Mesenchymal stem cell (in vitro differentiated cells and primary cell): ENCODE data around the gene BMPER.

ENCODE experiments used
- DNase-seq: peaks from one replicate; pipeline ENCODE4 v3.0.0-alpha.2; 2013
- H2AFZ ChIP-seq: one replicate; pipeline ENCODE4 v1.6.1; 2013; ENCODE audit warnings: low read depth, mild to moderate bottlenecking, control low read depth, inconsistent platforms, low read length, moderate library complexity
- H2AK5ac ChIP-seq: 2 replicates; pipeline ENCODE4 v1.6.1; 2013; ENCODE audit warnings: low read length, moderate library complexity, mild to moderate bottlenecking, inconsistent platforms; ENCODE audit not compliant: severe bottlenecking
- H2BK120ac ChIP-seq: one replicate; pipeline ENCODE4 v1.6.1; 2013; ENCODE audit warnings: low read depth, mild to moderate bottlenecking, inconsistent platforms, low read length, moderate library complexity
- H2BK12ac ChIP-seq, 2 experiments: one replicate each; pipeline ENCODE4 v1.6.1; 2013; ENCODE audit warnings: inconsistent platforms in 2 of 2, low read length in 2 of 2, mild to moderate bottlenecking in 2 of 2, moderate library complexity in 2 of 2, control low read depth in 1 of 2
- H2BK15ac ChIP-seq: one replicate; pipeline ENCODE4 v1.6.1; 2013; ENCODE audit warnings: mild to moderate bottlenecking, low read depth, inconsistent platforms; ENCODE audit not compliant: poor library complexity, severe bottlenecking
- H2BK5ac ChIP-seq: 2 replicates; pipeline ENCODE4 v1.6.1; 2013; ENCODE audit warnings: low read depth, mild to moderate bottlenecking, low read length, control low read depth, inconsistent platforms; ENCODE audit not compliant: poor library complexity, severe bottlenecking
- H3K14ac ChIP-seq, 2 experiments: one replicate each; pipeline ENCODE4 v1.6.1; 2013; ENCODE audit warnings: inconsistent platforms in 2 of 2, low read length in 2 of 2, control low read depth in 1 of 2, mild to moderate bottlenecking in 1 of 2, moderate library complexity in 1 of 2
- H3K18ac ChIP-seq, 2 experiments: one replicate each; pipeline ENCODE4 v1.6.1; 2013; ENCODE audit warnings: inconsistent platforms in 2 of 2, low read length in 2 of 2, control low read depth in 1 of 2, low read depth in 1 of 2, mild to moderate bottlenecking in 1 of 2
- H3K23ac ChIP-seq, 2 experiments: one replicate each; pipeline ENCODE4 v1.6.1; 2013; ENCODE audit warnings: inconsistent platforms in 2 of 2, low read length in 2 of 2, mild to moderate bottlenecking in 2 of 2, moderate library complexity in 2 of 2, control low read depth in 1 of 2
- H3K27ac ChIP-seq: 2 replicates; pipeline ENCODE4 v1.5.1; 2013; ENCODE audit warnings: mild to moderate bottlenecking, moderate library complexity, low read length, control low read depth, inconsistent platforms; ENCODE audit not compliant: poor library complexity, severe bottlenecking
- H3K27me3 ChIP-seq, 2 experiments: 2 replicates each; pipeline versions ENCODE4 v1.6.1 to v1.7.0; 2013; ENCODE audit warnings: low read length in 2 of 2, mild to moderate bottlenecking in 2 of 2, moderate library complexity in 2 of 2, control low read depth in 1 of 2, inconsistent platforms in 1 of 2; ENCODE audit not compliant: control insufficient read depth in 1 of 2, insufficient read depth in 1 of 2
- H3K36me3 ChIP-seq, 2 experiments: 2 replicates each; pipeline versions ENCODE4 v1.6.1 to v1.7.0; 2013; ENCODE audit warnings: low read length in 2 of 2, control low read depth in 1 of 2, inconsistent platforms in 1 of 2, low read depth in 1 of 2, mild to moderate bottlenecking in 1 of 2; ENCODE audit not compliant: insufficient read depth in 2 of 2, control insufficient read depth in 1 of 2
- H3K4ac ChIP-seq, 2 experiments: one replicate each; pipeline ENCODE4 v1.6.1; 2013; ENCODE audit warnings: inconsistent platforms in 2 of 2, low read length in 2 of 2, mild to moderate bottlenecking in 2 of 2, moderate library complexity in 2 of 2, control low read depth in 1 of 2, low read depth in 1 of 2
- H3K4me1 ChIP-seq: 2 replicates; pipeline ENCODE4 v1.6.1; 2013; ENCODE audit warnings: low read depth, low read length, control low read depth; ENCODE audit not compliant: control insufficient read depth, insufficient read depth
- H3K4me2 ChIP-seq: 2 replicates; pipeline ENCODE4 v1.6.1; 2013; ENCODE audit warnings: low read length, mild to moderate bottlenecking, inconsistent platforms; ENCODE audit not compliant: poor library complexity, severe bottlenecking
- H3K4me3 ChIP-seq, 2 experiments: 2 replicates each; pipeline versions ENCODE4 v1.5.1 to v1.7.0; 2013; ENCODE audit warnings: low read length in 2 of 2, mild to moderate bottlenecking in 2 of 2, control low read depth in 1 of 2, low read depth in 1 of 2; ENCODE audit not compliant: insufficient read depth in 1 of 2
- H3K79me1 ChIP-seq: replicated peaks from 2 replicates; pipeline ENCODE4 v1.6.1; 2013; ENCODE audit warnings: mild to moderate bottlenecking, control low read depth, low read length, inconsistent platforms; ENCODE audit not compliant: poor library complexity, severe bottlenecking
- H3K9ac ChIP-seq: 2 replicates; pipeline ENCODE4 v1.7.0; 2013; ENCODE audit warnings: mild to moderate bottlenecking, low read length, moderate library complexity
- H3K9me3 ChIP-seq: 2 replicates; pipeline ENCODE4 v1.7.0; 2013; ENCODE audit warnings: mild to moderate bottlenecking, low read length; ENCODE audit not compliant: control insufficient read depth
- H4K8ac ChIP-seq: one replicate; pipeline ENCODE4 v1.6.1; 2013; ENCODE audit warnings: inconsistent platforms, mild to moderate bottlenecking, low read length, moderate library complexity
- H4K91ac ChIP-seq: one replicate; pipeline ENCODE4 v1.6.1; 2013; ENCODE audit warnings: mild to moderate bottlenecking, low read length, inconsistent platforms
- WGBS: methylation state at CpG from one replicate; pipeline ENCODE4 v1.1.7; 2013; ENCODE audit warnings: mixed read lengths; 5-methylcytosine and 5-hydroxymethylcytosine counted together

The BMPER gene

DNA sequence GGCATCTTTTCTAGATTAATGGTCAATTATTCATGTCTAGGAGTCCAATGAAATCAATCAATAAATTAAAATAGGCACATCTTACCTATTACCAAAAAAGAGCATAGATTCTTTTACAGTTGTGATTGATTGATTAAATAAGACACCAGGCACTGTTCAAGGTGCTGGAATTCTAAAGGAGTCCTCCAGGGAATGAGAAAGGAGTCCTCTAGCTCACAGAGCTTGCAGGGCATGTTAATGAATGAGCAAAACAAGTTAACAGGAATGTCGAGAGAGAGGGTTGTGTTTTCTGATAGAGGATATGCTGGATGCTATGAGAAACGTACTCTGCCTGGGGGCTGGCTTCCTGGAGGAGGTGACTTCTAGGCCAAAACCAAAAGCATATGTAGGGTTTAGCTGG lies 191.4 kb downstream of the BMPER start:
- Histone ChIP-seq H3K27ac (no peak overlapping the region), H3K36me3 (peaks cover 0 to 58% of the 10 kb centered on the region in 2 experiments), H3K9ac (peak overlapping the region; percentile 63), H2AK5ac (no peak overlapping the region), H2BK5ac (no peak overlapping the region), H3K4me1 (peaks cover 1% of the 10 kb centered on the region), H3K79me1 (no peaks in the 10 kb centered on the region), H3K4ac (no peak overlapping the region), H3K23ac (no peak overlapping the region), H2BK12ac (no peak overlapping the region), H4K8ac (no peak overlapping the region), H3K9me3 (no peaks in the 10 kb centered on the region), H3K14ac (no peak overlapping the region), H2AFZ (no peak overlapping the region), H3K4me3 (peak overlapping the region in 1 of 2 experiments; percentile 26), H3K27me3 (peaks cover 0 to 3% of the 10 kb centered on the region in 2 experiments), H2BK120ac (no peak overlapping the region), H3K4me2 (no peak overlapping the region), H4K91ac (no peak overlapping the region), H2BK15ac (no peak overlapping the region), H3K18ac (no peak overlapping the region)
- no peak for DNase-seq
- 91% methylated on average over 2 of the region's 2 CpGs for WGBS

DNA sequence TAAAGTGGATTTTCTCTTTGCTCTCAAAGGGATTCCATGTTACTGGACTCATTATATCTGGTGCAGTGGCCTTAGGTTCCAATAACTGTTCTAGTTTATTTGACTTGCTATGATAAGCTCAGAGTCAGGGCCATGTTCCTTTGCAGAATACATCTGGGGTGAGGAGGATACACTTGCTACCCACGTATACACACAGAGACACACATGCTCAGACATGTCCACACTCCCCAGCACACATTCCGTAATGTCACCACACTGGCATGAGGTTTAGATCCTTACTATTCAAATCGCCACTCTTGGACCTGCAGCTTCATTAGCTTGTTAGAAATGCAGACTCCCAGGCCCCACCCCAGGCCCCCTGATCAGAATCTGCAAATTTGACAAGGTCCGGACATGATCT lies 195.3 kb downstream of the BMPER start:
- Histone ChIP-seq H3K14ac (no peak overlapping the region), H3K4me3 (no peak overlapping the region), H2BK5ac (no peak overlapping the region), H2AK5ac (no peak overlapping the region), H2AFZ (no peak overlapping the region), H2BK12ac (no peak overlapping the region), H3K18ac (peak overlapping the region in 1 of 2 experiments; percentile 19), H3K9ac (no peak overlapping the region), H3K79me1 (no peaks in the 10 kb centered on the region), H4K8ac (no peak overlapping the region), H3K27me3 (no peaks in the 10 kb centered on the region), H3K4me1 (peaks cover 1% of the 10 kb centered on the region), H3K9me3 (no peaks in the 10 kb centered on the region), H3K23ac (no peak overlapping the region), H3K27ac (no peak overlapping the region), H3K36me3 (peaks cover 0 to 48% of the 10 kb centered on the region in 2 experiments), H4K91ac (no peak overlapping the region), H3K4me2 (no peak overlapping the region), H3K4ac (no peak overlapping the region), H2BK120ac (no peak overlapping the region), H2BK15ac (no peak overlapping the region)
- 75% methylated on average over 4 of the region's 4 CpGs for WGBS
- DNase-seq = no peak

DNA sequence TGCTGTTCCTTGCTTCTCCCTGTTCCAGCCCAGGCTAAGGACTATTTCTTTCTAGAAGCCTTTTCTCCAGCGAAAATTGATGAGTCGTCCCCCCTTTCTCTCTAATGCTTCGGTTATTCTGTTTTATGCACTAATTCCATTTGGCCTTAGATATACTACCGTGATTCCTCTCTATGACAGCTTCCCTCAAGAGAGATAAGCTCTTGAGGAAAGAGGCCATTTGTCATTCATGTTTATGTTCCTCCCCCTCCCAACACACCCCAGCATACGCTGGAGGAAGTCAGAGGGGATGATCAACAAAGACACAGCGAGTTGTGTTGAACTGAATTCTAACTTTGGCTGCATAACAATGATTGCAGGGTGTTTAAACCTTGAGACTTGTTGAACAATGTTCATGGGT lies 198.8 kb downstream of the BMPER start:
- no peak overlapping the region for H2BK5ac ChIP-seq
- H3K4me3 ChIP-seq = no peak overlapping the region
- no peaks in the 10 kb centered on the region for H3K79me1 ChIP-seq
- no peak overlapping the region for H2AK5ac ChIP-seq
- no peak overlapping the region for H2BK15ac ChIP-seq
- H3K27ac ChIP-seq = no peak overlapping the region
- no peaks in the 10 kb centered on the region for H3K9me3 ChIP-seq
- H4K8ac ChIP-seq = no peak overlapping the region
- H2BK120ac ChIP-seq = no peak overlapping the region
- peak; percentile 47 for DNase-seq
- H2BK12ac ChIP-seq = no peak overlapping the region
- H3K27me3 ChIP-seq = no peaks in the 10 kb centered on the region
- H3K4me1 ChIP-seq = no peaks in the 10 kb centered on the region
- no peak overlapping the region for H3K14ac ChIP-seq
- H3K4ac ChIP-seq = no peak overlapping the region
- H2AFZ ChIP-seq = no peak overlapping the region
- WGBS = 22% methylated on average over 6 of the region's 6 CpGs
- H3K18ac ChIP-seq = no peak overlapping the region
- H3K9ac ChIP-seq = no peak overlapping the region
- peaks cover 0 to 51% of the 10 kb centered on the region in 2 experiments for H3K36me3 ChIP-seq
- H4K91ac ChIP-seq = peak overlapping the region; percentile 71
- H3K4me2 ChIP-seq = no peak overlapping the region
- H3K23ac ChIP-seq = no peak overlapping the region

GRCh38 chr7:34104992-34105391 lies 199.7 kb downstream of the BMPER start:
- Histone ChIP-seq H2BK15ac (no peak overlapping the region), H3K4ac (no peak overlapping the region), H3K14ac (no peak overlapping the region), H3K36me3 (peaks cover 0 to 46% of the 10 kb centered on the region in 2 experiments), H2BK5ac (no peak overlapping the region), H3K79me1 (no peaks in the 10 kb centered on the region), H3K9me3 (no peaks in the 10 kb centered on the region), H2AK5ac (no peak overlapping the region), H4K8ac (no peak overlapping the region), H2BK120ac (no peak overlapping the region), H2AFZ (no peak overlapping the region), H3K27me3 (no peaks in the 10 kb centered on the region), H3K4me1 (no peaks in the 10 kb centered on the region), H3K23ac (no peak overlapping the region), H3K4me2 (no peak overlapping the region), H3K27ac (no peak overlapping the region), H3K4me3 (no peak overlapping the region), H3K9ac (no peak overlapping the region), H4K91ac (no peak overlapping the region), H2BK12ac (peak overlapping the region in 1 of 2 experiments; percentile 37), H3K18ac (peak overlapping the region; percentile 25 to 59)
- DNase-seq = peak; percentile 48
- 50% methylated on average over 1 of the region's 1 CpG for WGBS
